Chondrocyte (in vitro differentiated cells): ENCODE data around the gene PLXNA4. TPM values are rescaled to one million over a fixed set of nuclear protein-coding genes. Genes with fewer than 3 reads are reported as not detected.

Source experiments
- DNase-seq: peaks from one replicate; pipeline ENCODE4 v3.0.0; 2021; ENCODE audit warnings: mixed read lengths, low spot score
- H3K27ac Mint-ChIP-seq: one replicate; pipeline ENCODE4 v1.8.0; 2021; ENCODE audit warnings: mild to moderate bottlenecking, moderate library complexity, mixed read lengths; ENCODE audit not compliant: unreplicated experiment
- H3K27me3 Mint-ChIP-seq: 2 replicates; pipeline ENCODE4 v1.8.0; 2021; ENCODE audit warnings: low read depth, mixed read lengths
- H3K36me3 Mint-ChIP-seq: 2 replicates; pipeline ENCODE4 v1.8.0; 2021; ENCODE audit warnings: low read depth, mixed read lengths
- H3K4me1 Mint-ChIP-seq: 2 replicates; pipeline ENCODE4 v1.8.0; 2021; ENCODE audit warnings: low read depth, mild to moderate bottlenecking, mixed read lengths
- H3K4me3 Mint-ChIP-seq: one replicate; pipeline ENCODE4 v1.8.0; 2021; ENCODE audit warnings: mild to moderate bottlenecking, moderate library complexity, mixed read lengths; ENCODE audit not compliant: unreplicated experiment
- H3K9me3 Mint-ChIP-seq: 2 replicates; pipeline ENCODE4 v1.8.0; 2021; ENCODE audit warnings: low read depth, mixed read lengths
- total RNA-seq: library from RNA; stranded (reverse); gene quantifications from 3 replicates; pipeline ENCODE4 v1.2.1, GENCODE V29; 2021
- TF ChIP-seq, protein P1 (sequence below): fragments of 200-600 bp; sonication (generic); IDR thresholded peaks from 2 replicates; pipeline ENCODE4 v1.5.0; 2021; ENCODE audit warnings: antibody characterized with exemption, mild to moderate bottlenecking, moderate library complexity

Gene PLXNA4
- total RNA-seq, 1 donor from 2014 or later = 11.3 TPM

DNA sequence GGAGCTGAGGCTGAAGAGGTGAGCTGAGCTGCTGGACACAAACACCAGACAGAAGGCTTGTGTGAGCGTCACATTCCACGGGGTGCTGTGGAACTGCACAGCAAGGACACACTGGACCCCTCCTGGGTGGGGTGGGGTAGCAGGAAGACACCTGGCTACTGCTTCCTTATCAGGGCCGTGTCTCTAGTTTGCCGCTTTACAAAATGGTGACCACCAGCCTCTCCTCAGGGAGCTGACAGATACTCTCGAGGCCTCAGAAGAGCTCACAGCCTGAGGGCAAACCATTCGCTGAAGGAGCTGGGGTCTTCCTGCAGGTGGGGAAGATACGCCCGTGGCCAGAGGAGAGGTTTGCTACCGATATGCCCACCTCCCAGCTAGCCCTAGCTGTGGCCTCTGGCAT lies 461.9 kb downstream of the PLXNA4 start:
- no peak overlapping the region for H3K4me3 Mint-ChIP-seq
- no peak overlapping the region for H3K27ac Mint-ChIP-seq
- peaks cover 13% of the 10 kb centered on the region for H3K4me1 Mint-ChIP-seq
- no peaks in the 10 kb centered on the region for H3K9me3 Mint-ChIP-seq
- no peaks in the 10 kb centered on the region for H3K27me3 Mint-ChIP-seq
- TF ChIP-seq, protein P1, sequence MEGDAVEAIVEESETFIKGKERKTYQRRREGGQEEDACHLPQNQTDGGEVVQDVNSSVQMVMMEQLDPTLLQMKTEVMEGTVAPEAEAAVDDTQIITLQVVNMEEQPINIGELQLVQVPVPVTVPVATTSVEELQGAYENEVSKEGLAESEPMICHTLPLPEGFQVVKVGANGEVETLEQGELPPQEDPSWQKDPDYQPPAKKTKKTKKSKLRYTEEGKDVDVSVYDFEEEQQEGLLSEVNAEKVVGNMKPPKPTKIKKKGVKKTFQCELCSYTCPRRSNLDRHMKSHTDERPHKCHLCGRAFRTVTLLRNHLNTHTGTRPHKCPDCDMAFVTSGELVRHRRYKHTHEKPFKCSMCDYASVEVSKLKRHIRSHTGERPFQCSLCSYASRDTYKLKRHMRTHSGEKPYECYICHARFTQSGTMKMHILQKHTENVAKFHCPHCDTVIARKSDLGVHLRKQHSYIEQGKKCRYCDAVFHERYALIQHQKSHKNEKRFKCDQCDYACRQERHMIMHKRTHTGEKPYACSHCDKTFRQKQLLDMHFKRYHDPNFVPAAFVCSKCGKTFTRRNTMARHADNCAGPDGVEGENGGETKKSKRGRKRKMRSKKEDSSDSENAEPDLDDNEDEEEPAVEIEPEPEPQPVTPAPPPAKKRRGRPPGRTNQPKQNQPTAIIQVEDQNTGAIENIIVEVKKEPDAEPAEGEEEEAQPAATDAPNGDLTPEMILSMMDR = no peak
- H3K36me3 Mint-ChIP-seq = no peaks in the 10 kb centered on the region
- DNase-seq = no peak

GRCh38 chr7:132113536-132114371 lies 462.5 kb downstream of the PLXNA4 start:
- TF ChIP-seq, protein P1 = no peak
- H3K27me3 Mint-ChIP-seq = no peaks in the 10 kb centered on the region
- no peaks in the 10 kb centered on the region for H3K9me3 Mint-ChIP-seq
- DNase-seq = no peak
- no peak overlapping the region for H3K4me3 Mint-ChIP-seq
- H3K36me3 Mint-ChIP-seq = no peaks in the 10 kb centered on the region
- no peak overlapping the region for H3K27ac Mint-ChIP-seq
- peaks cover 11% of the 10 kb centered on the region for H3K4me1 Mint-ChIP-seq

- no peaks in the 10 kb centered on the region for H3K27me3 Mint-ChIP-seq
- H3K27ac Mint-ChIP-seq = no peak overlapping the region
- no peaks in the 10 kb centered on the region for H3K36me3 Mint-ChIP-seq
- peaks cover 7% of the 10 kb centered on the region for H3K4me1 Mint-ChIP-seq
- H3K4me3 Mint-ChIP-seq = no peak overlapping the region
- no peak for DNase-seq
- H3K9me3 Mint-ChIP-seq = no peaks in the 10 kb centered on the region
- TF ChIP-seq, protein P1 = no peak
Measured at GRCh38 chr7:132112657-132113056, 463.6 kb downstream of the PLXNA4 start.

DNA sequence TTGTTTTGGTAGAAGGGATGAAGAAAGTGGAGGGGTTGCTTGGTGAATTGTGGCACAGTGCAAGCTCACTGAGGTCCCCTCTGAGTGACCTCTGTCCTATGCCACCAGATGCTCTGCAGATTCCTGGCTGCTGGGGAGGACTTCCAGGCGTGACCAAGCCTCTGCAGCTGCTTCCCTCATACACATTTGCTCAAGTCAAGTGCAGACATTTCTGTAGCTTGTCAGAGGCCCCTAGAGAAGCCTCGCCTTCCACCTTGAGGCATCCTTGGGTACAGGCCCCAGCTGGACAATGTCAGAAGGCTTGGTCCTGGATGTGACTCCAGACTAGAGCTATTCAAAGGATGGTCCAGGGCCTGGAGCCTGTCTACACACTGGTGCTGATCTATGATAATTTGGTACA lies 464.2 kb downstream of the PLXNA4 start:
- Mint-ChIP-seq H3K4me1 (peaks cover 3% of the 10 kb centered on the region), H3K9me3 (no peaks in the 10 kb centered on the region), H3K27me3 (no peaks in the 10 kb centered on the region), H3K4me3 (no peak overlapping the region), H3K36me3 (no peaks in the 10 kb centered on the region), H3K27ac (no peak overlapping the region)
- TF ChIP-seq, protein P1 = no peak
- no peak for DNase-seq

DNA sequence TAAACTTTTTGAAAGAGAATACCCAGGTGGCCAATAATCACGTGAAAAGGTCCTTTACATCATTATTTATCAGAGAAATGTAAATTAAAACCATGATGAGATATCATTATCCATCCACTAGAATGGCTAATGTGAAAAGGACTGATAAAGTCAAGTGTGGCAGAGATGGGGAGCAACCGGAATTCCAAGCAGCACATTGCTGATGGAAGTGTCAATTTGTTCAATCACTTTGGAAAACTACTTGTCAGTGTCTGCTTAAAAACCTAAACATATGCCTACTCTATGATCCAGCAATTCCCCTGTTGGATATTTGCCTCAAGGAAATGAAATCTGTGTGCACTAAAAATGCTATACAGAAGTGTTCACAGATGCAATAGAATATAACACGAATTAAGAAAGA lies 465.6 kb downstream of the PLXNA4 start:
- TF ChIP-seq, protein P1 = no peak

More for the DNA sequence above, 465.6 kb downstream of the PLXNA4 start:
- Mint-ChIP-seq H3K36me3 (no peaks in the 10 kb centered on the region), H3K9me3 (no peaks in the 10 kb centered on the region), H3K4me3 (no peak overlapping the region), H3K27ac (no peak overlapping the region), H3K4me1 (no peaks in the 10 kb centered on the region), H3K27me3 (no peaks in the 10 kb centered on the region)
- no peak for DNase-seq
